ENCODE data around the gene DAPP1. TPM values are rescaled to one million over a fixed set of nuclear protein-coding genes. Genes with fewer than 3 reads are reported as not detected.
A peak's percentile ranks its signal among the peaks of the same experiment; 100 is the strongest.

DAPP1 gene
- total and polyA plus RNA-seq, 10 of the 15 experiments (the other 5 are each of a cell fraction or from before 2014, with no cell fraction given), result 46.5 to 147 (median 74.2) TPM

DNA sequence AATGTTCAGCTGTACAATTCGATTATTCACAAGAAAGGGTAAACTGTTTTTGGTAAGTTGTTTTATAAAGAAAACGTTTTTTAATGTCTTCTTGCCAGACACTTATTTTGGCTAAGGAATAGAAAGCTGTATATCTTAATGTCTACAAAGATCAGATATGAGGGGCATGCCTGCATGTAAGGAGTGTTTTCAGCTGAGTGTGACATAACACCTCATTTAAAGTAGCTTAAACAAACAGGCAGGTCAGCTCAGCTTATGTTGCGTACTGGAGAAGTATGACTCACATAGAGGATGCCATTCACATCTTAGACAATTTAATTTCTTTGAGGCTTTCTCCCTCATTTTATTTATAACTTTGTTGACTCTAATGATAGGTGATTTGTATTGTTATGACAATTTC is 47.2 kb downstream of the DAPP1 start (continued):
- TF ChIP-seq, protein P1, sequence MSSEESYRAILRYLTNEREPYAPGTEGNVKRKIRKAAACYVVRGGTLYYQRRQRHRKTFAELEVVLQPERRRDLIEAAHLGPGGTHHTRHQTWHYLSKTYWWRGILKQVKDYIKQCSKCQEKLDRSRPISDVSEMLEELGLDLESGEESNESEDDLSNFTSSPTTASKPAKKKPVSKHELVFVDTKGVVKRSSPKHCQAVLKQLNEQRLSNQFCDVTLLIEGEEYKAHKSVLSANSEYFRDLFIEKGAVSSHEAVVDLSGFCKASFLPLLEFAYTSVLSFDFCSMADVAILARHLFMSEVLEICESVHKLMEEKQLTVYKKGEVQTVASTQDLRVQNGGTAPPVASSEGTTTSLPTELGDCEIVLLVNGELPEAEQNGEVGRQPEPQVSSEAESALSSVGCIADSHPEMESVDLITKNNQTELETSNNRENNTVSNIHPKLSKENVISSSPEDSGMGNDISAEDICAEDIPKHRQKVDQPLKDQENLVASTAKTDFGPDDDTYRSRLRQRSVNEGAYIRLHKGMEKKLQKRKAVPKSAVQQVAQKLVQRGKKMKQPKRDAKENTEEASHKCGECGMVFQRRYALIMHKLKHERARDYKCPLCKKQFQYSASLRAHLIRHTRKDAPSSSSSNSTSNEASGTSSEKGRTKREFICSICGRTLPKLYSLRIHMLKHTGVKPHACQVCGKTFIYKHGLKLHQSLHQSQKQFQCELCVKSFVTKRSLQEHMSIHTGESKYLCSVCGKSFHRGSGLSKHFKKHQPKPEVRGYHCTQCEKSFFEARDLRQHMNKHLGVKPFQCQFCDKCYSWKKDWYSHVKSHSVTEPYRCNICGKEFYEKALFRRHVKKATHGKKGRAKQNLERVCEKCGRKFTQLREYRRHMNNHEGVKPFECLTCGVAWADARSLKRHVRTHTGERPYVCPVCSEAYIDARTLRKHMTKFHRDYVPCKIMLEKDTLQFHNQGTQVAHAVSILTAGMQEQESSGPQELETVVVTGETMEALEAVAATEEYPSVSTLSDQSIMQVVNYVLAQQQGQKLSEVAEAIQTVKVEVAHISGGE (CRISPR knock-in tag; IDR thresholded peaks at IDR 0.05), result no peak
- TF ChIP-seq STAT3 (IDR thresholded peaks at IDR 0.05; ENCODE audit: low read depth, low read length), result no peak

DNA sequence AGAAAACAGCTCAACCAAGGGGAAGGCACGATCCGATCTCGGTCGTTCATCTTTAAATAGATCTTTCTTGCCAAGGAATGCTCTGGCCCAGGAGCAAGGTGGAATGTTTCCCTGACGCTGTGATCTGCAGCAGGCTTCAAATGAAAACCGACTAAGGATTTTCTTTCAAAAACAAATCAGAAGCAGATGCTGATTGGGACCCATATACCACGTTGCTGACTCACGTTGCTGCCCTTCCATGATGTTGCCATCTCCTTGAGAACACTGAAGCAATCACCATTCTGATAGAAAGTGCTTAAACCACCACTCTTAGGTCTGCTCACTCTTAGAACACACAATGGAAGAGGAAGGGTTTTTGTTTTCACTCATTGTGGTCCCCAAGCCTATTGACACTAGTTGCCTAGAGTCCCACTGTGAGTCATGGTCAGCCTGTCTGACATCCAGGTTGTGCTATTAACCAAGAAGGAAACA is 51.5 kb downstream of the DAPP1 start:
- no peak for FAIRE-seq
- DNase-seq (ENCODE audit: low read depth, low spot score), result no peak
- CTCF ChIA-PET, result no interaction called here
- intact Hi-C loops (cut with micrococcal nuclease; ENCODE audit: unreplicated experiment), result no loop called here
- no peak overlapping the region for H3K4me2 ChIP-seq (ENCODE audit: control insufficient read depth, insufficient read depth)
- POLR2A ChIA-PET, result no interaction called here
- TF ChIP-seq MTA2 (IDR thresholded peaks at IDR 0.05; ENCODE audit: low read depth), result no peak
- 0 out of 2 replicates have a peak, but pooled peaks have one; percentile 18 for TF ChIP-seq RUNX3 (IDR thresholded peaks at IDR 0.05; ENCODE audit: low read length)
- no peak overlapping the region for H3K4me3 ChIP-seq
- 76% methylated on average over 8 of the region's 8 CpGs for WGBS (ENCODE audit: insufficient coverage, insufficient replicate concordance, low lambda C conversion rate, missing lambda C conversion rate)
- H3K9me3 ChIP-seq (replicated peaks; ENCODE audit: control insufficient read depth, insufficient read depth, low read length), result no peaks in the 10 kb centered on the region
- in situ Hi-C loops (cut with MboI), result no loop called here
- H3K4me1 ChIP-seq (ENCODE audit: control insufficient read depth, insufficient read depth, low read length), result no peaks in the 10 kb centered on the region
- peaks cover 9 to 28% of the 10 kb centered on the region in 2 experiments for H3K36me3 ChIP-seq (ENCODE audit: control insufficient read depth in 2 of 2, insufficient read depth in 2 of 2, low read length in 1 of 2)
- H2AFZ ChIP-seq (ENCODE audit: control insufficient read depth, low read depth, low read length), result no peak overlapping the region
- no peak overlapping the region for H3K9ac ChIP-seq (ENCODE audit: control insufficient read depth, insufficient read depth, low read length)
- H4K20me1 ChIP-seq (ENCODE audit: control insufficient read depth, insufficient read depth), result no peaks in the 10 kb centered on the region
- SMC1A ChIA-PET (ENCODE audit: uncharacterized antibody, unreplicated experiment), result interaction anchor here (0.8 kb wide), 1 partner anchor 59 kb away, joined by 3 read pairs; no protein-coding TSS in a partner anchor
- RAD21 ChIA-PET (ENCODE audit: unreplicated experiment), result interaction anchor here (1.0 kb wide), 1 partner anchor 20 kb away, joined by 3 read pairs; no protein-coding TSS in a partner anchor
- BruUV-seq (replicated peaks), result no TSS peak
- H3K27ac ChIP-seq (ENCODE audit: control insufficient read depth, insufficient read depth), result no peak overlapping the region
- no peaks in the 10 kb centered on the region for H3K79me2 ChIP-seq (ENCODE audit: control insufficient read depth, insufficient read depth, low read length)
- H3K27me3 ChIP-seq (replicated peaks in 1 of 2; ENCODE audit: control insufficient read depth in 2 of 2, insufficient read depth in 2 of 2, low read length in 1 of 2), result no peaks in the 10 kb centered on the region
- peak; percentile 66 for ATAC-seq
